GM12878 (cell line): ENCODE measurements around the gene SEMA4D. TPM values are rescaled to one million over a fixed set of nuclear protein-coding genes. Genes with fewer than 3 reads are reported as not detected.

Experiments used
- ATAC-seq: fragments of 200-7000 bp; cut with Tn5 transposase; 3 replicates; pipeline ENCODE4 v1.9.1; 2020; ENCODE audit warnings: mild to moderate bottlenecking, moderate library complexity
- BruUV-seq: library from RNA; stranded (reverse); fragments of 400-500 nt; replicated peaks from 2 replicates; lab custom pipeline; 2021; lab: Mats Ljungman, UMichigan
- CTCF ChIA-PET: fragments of 300-600 bp; sonication (Branson Sonifier 250); formaldehyde crosslinking; extraction: SDS; loops from one replicate; lab custom pipeline; 2021; ENCODE audit warnings: inconsistent platforms; lab: Yijun Ruan, JAX
- POLR2A ChIA-PET: fragments of 350-600 bp; formaldehyde crosslinking; extraction: SDS; loops from one replicate; lab custom pipeline; 2021; ENCODE audit warnings: inconsistent platforms; lab: Charles Lee
- RAD21 ChIA-PET: fragments of 300-600 bp; sonication (Branson Sonifier 250); formaldehyde crosslinking; loops from one replicate; lab custom pipeline; 2023; ENCODE audit warnings: antibody characterized with exemption; ENCODE audit not compliant: unreplicated experiment; lab: Charles Lee
- SMC1A ChIA-PET: fragments of 300-600 bp; sonication (Branson Sonifier 250); formaldehyde crosslinking; loops from one replicate; lab custom pipeline; 2023; ENCODE audit not compliant: unreplicated experiment, uncharacterized antibody; lab: Charles Lee
- DNase-seq: peaks from one replicate; pipeline ENCODE4 v3.0.0-alpha.2; 2011; ENCODE audit warnings: low read depth, low spot score
- FAIRE-seq: peaks from 3 replicates; lab custom pipeline; 2011; peaks lifted over from hg19 to GRCh38; lab: Jason Lieb, UNC
- H2AFZ ChIP-seq: 2 replicates; pipeline ENCODE4 v1.6.0; 2011; ENCODE audit warnings: low read depth, low read length, control low read depth; ENCODE audit not compliant: control insufficient read depth
- H3K27ac ChIP-seq: 2 replicates; pipeline ENCODE4 v1.5.1; 2011; ENCODE audit warnings: control low read depth; ENCODE audit not compliant: control insufficient read depth, insufficient read depth
- H3K27me3 ChIP-seq, 2 experiments: replicated peaks in 1 of 2; 2 replicates each; pipeline versions ENCODE4 v1.6.0 to v1.6.1; 2011; ENCODE audit warnings: low read length in 1 of 2; ENCODE audit not compliant: control insufficient read depth in 2 of 2, insufficient read depth in 2 of 2
- H3K36me3 ChIP-seq, 2 experiments: 2 replicates each; pipeline ENCODE4 v1.5.1; 2011; ENCODE audit warnings: low read length in 1 of 2; ENCODE audit not compliant: control insufficient read depth in 2 of 2, insufficient read depth in 2 of 2
- H3K4me1 ChIP-seq: 2 replicates; pipeline ENCODE4 v1.6.1; 2011; ENCODE audit warnings: mild to moderate bottlenecking, low read length, moderate library complexity, mixed read lengths; ENCODE audit not compliant: control insufficient read depth, insufficient read depth
- H3K4me2 ChIP-seq: 2 replicates; pipeline ENCODE4 v1.6.0; 2011; ENCODE audit warnings: control low read depth; ENCODE audit not compliant: control insufficient read depth, insufficient read depth
- H3K4me3 ChIP-seq: fragments of 200-600 bp; sonication (generic); 2 replicates; pipeline ENCODE4 v1.5.1; 2016
- H3K79me2 ChIP-seq: 2 replicates; pipeline ENCODE4 v1.6.0; 2011; ENCODE audit warnings: low read length; ENCODE audit not compliant: control insufficient read depth, insufficient read depth
- H3K9ac ChIP-seq: 2 replicates; pipeline ENCODE4 v1.8.0; 2011; ENCODE audit warnings: low read length, control low read depth, mixed read lengths; ENCODE audit not compliant: control insufficient read depth, insufficient read depth
- H3K9me3 ChIP-seq: replicated peaks from 3 replicates; pipeline ENCODE4 v1.5.1; 2011; ENCODE audit warnings: mild to moderate bottlenecking, low read length; ENCODE audit not compliant: control insufficient read depth, insufficient read depth
- H4K20me1 ChIP-seq: 2 replicates; pipeline ENCODE4 v1.6.0; 2011; ENCODE audit not compliant: control insufficient read depth, insufficient read depth
- BCLAF1 ChIP-seq: fragments of 450-650 bp; IDR thresholded peaks from 2 replicates; pipeline ENCODE4 v1.6.1; 2017; ENCODE audit warnings: antibody characterized with exemption, mild to moderate bottlenecking, moderate library complexity
- BMI1 ChIP-seq: fragments of 450-650 bp; IDR thresholded peaks from 2 replicates; pipeline ENCODE4 v1.6.1; 2016; ENCODE audit warnings: mild to moderate bottlenecking, moderate library complexity, borderline replicate concordance
- CHD4 ChIP-seq: fragments of 200-600 bp; sonication (generic); IDR thresholded peaks from 2 replicates; pipeline ENCODE4 v1.6.1; 2016; ENCODE audit warnings: mild to moderate bottlenecking
- CREM ChIP-seq: IDR thresholded peaks from 2 replicates; pipeline ENCODE4 v1.6.1; 2014; ENCODE audit warnings: antibody characterized with exemption, low read depth
- E4F1 ChIP-seq: fragments of 450-650 bp; IDR thresholded peaks from 2 replicates; pipeline ENCODE4 v1.6.1; 2018; ENCODE audit warnings: borderline replicate concordance, mild to moderate bottlenecking; ENCODE audit not compliant: partially characterized antibody
- EGR1 ChIP-seq, 2 experiments: IDR thresholded peaks; 1 replicate in 1 of 2; 2 replicates in 1 of 2; pipeline ENCODE4 v1.6.1; 2011 to 2012; ENCODE audit warnings: low read depth in 2 of 2, low read length in 2 of 2, borderline replicate concordance in 1 of 2, mild to moderate bottlenecking in 1 of 2, moderate library complexity in 1 of 2
- FOXM1 ChIP-seq: IDR thresholded peaks from 2 replicates; pipeline ENCODE4 v1.6.1; 2012; ENCODE audit warnings: low read depth, mild to moderate bottlenecking, inconsistent platforms, low read length, moderate library complexity
- HDGF ChIP-seq: fragments of 450-650 bp; IDR thresholded peaks from 2 replicates; pipeline ENCODE4 v1.6.1; 2016; ENCODE audit warnings: antibody characterized with exemption
- MEF2A ChIP-seq: IDR thresholded peaks from 2 replicates; pipeline ENCODE4 v1.6.1; 2011; ENCODE audit warnings: low read depth, mild to moderate bottlenecking, low read length, moderate library complexity; ENCODE audit not compliant: insufficient read depth
- MEF2B ChIP-seq: fragments of 450-650 bp; IDR thresholded peaks from 2 replicates; pipeline ENCODE4 v1.6.1; 2018; ENCODE audit warnings: mild to moderate bottlenecking, moderate library complexity; ENCODE audit not compliant: partially characterized antibody, poor library complexity, severe bottlenecking
- NFIC ChIP-seq: IDR thresholded peaks from 2 replicates; pipeline ENCODE4 v1.6.1; 2012; ENCODE audit warnings: low read depth, mild to moderate bottlenecking, inconsistent platforms, low read length, moderate library complexity
- SUZ12 ChIP-seq: fragments of 200-600 bp; sonication (generic); IDR thresholded peaks from one replicate; pipeline ENCODE4 v1.6.1; 2018; ENCODE audit warnings: antibody characterized with exemption, mild to moderate bottlenecking; ENCODE audit not compliant: unreplicated experiment
- ZNF384 ChIP-seq: IDR thresholded peaks from 2 replicates; pipeline ENCODE4 v1.6.1; 2012; ENCODE audit warnings: low read depth, mild to moderate bottlenecking, low read length, improper control_type of control experiment, borderline replicate concordance
- ZNF592 ChIP-seq: fragments of 450-650 bp; IDR thresholded peaks from 2 replicates; pipeline ENCODE4 v1.6.1; 2017; ENCODE audit warnings: mild to moderate bottlenecking, moderate library complexity
- WGBS: methylation state at CpG from one replicate; pipeline ENCODE4 v1.1.6; 2016; ENCODE audit warnings: low lambda C conversion rate; ENCODE audit not compliant: insufficient replicate concordance, insufficient coverage; ENCODE audit errors: missing lambda C conversion rate; 5-methylcytosine and 5-hydroxymethylcytosine counted together
- in situ Hi-C: fragments of 300-500 bp; cut with MboI; formaldehyde crosslinking; loops from 9 replicates; pipeline ENCODE4 v1.14.3; 2018; ENCODE audit warnings: mixed read lengths
- intact Hi-C: fragments of 100-400 bp; cut with micrococcal nuclease; formaldehyde crosslinking; loops from one replicate; pipeline ENCODE4 v1.14.2; 2022; ENCODE audit not compliant: unreplicated experiment
- polyA plus RNA-seq, 11 experiments: library from polyadenylated mRNA; depleted of rRNA in 4 of 11; unstranded in 6 of 11; stranded (reverse) in 5 of 11; fragments of >200 nt; fragmentation: Nextera tagmentation in 4 of 11; fragmentation: Illumina TruSeq in 1 of 11; extraction: Ambion mirVana in 4 of 11; extraction: Trizol in 1 of 11; gene quantifications; 1 replicate in 1 of 11; 2 replicates in 10 of 11; pipeline versions ENCODE4 v1.2.1 to v1.2.3, GENCODE V29; 2011 to 2016; ENCODE audit warnings: inconsistent platforms in 2 of 11, missing spikeins in 2 of 11, low read depth in 1 of 11
- total RNA-seq, 4 experiments: library from RNA; depleted of rRNA in 3 of 4; stranded (reverse); fragments of >200 nt in 3 of 4; fragmentation: Illumina TruSeq in 1 of 4; extraction: Trizol in 1 of 4; gene quantifications; 2 replicates each; pipeline versions ENCODE4 v1.2.1 to v1.2.3, GENCODE V29; 2013 to 2021

The SEMA4D gene
- total and polyA plus RNA-seq, 10 of the 15 experiments (the other 5 are each of a cell fraction or from before 2014, with no cell fraction given): 15.1 to 136 (median 39.6) TPM

GRCh38 chr9:89439571-89439970 is 58.3 kb downstream of the SEMA4D start:
- ATAC-seq (no peak), FAIRE-seq (peak; percentile 7), DNase-seq (no peak)
- Histone ChIP-seq H3K27ac (peak overlapping the region; percentile 70), H4K20me1 (no peaks in the 10 kb centered on the region), H3K79me2 (peaks cover 65% of the 10 kb centered on the region), H3K9me3 (no peaks in the 10 kb centered on the region), H3K4me3 (peak overlapping the region; percentile 25), H3K4me1 (peaks cover 87% of the 10 kb centered on the region), H2AFZ (no peak overlapping the region), H3K9ac (peak overlapping the region; percentile 48), H3K36me3 (peaks cover 11 to 26% of the 10 kb centered on the region in 2 experiments; a peak in 3 of 4 replicates), H3K27me3 (no peaks in the 10 kb centered on the region), H3K4me2 (peak overlapping the region; percentile 87)
- BruUV-seq: no TSS peak
- ChIA-PET CTCF (interaction anchor here (1.0 to 4.6 kb wide), 5 partner anchors 9 to 117 kb away, joined by 3 to 29 read pairs (median 4); no protein-coding TSS in a partner anchor), SMC1A (interaction anchor here (0.7 to 4.3 kb wide), 15 partner anchors 9 to 312 kb away, joined by 3 to 21 read pairs (median 3); no protein-coding TSS in a partner anchor), RAD21 (interaction anchor here (0.8 to 2.6 kb wide), 7 partner anchors 9 to 109 kb away, joined by 3 to 16 read pairs (median 5); no protein-coding TSS in a partner anchor), POLR2A (interaction anchor here (0.6 to 2.3 kb wide), 4 partner anchors 10 to 112 kb away, joined by 3 to 9 read pairs (median 4); no protein-coding TSS in a partner anchor)
- in situ Hi-C loops: no loop called here
- 36% methylated on average over 10 of the region's 10 CpGs for WGBS
- intact Hi-C loops: no loop called here
- TF ChIP-seq BCLAF1 (no peak), NFIC (peak; percentile 57; the same call in 1 of the 2 replicates), FOXM1 (peak; percentile 15; the same call in 1 of the 2 replicates), MEF2A (peak; percentile 66; the same call in 1 of the 2 replicates), E4F1 (no peak), CREM (0 out of 2 replicates have a peak, but pooled peaks have one; percentile 7), ZNF384 (no peak), BMI1 (no peak), ZNF592 (no peak), SUZ12 (no peak), CHD4 (no peak), MEF2B (peak; percentile 23), HDGF (no peak), EGR1 (IDR thresholded peaks at IDR 0.05; ENCODE audit: borderline replicate concordance in 1 of 2, low read depth in 2 of 2, low read length in 2 of 2) (no peak)
